Mesendoderm (in vitro differentiated cells): ENCODE measurements around the gene C1orf50.

ENCODE experiments used
- DNase-seq: peaks from one replicate; pipeline ENCODE4 v3.0.0; 2013
- H2AK5ac ChIP-seq: 2 replicates; pipeline ENCODE4 v1.6.1; 2013; ENCODE audit warnings: low read length, inconsistent platforms
- H2BK120ac ChIP-seq: 2 replicates; pipeline ENCODE4 v1.6.1; 2013; ENCODE audit warnings: low read depth, mild to moderate bottlenecking, low read length, moderate library complexity, mixed read lengths
- H2BK15ac ChIP-seq: replicated peaks from 2 replicates; pipeline ENCODE4 v1.6.1; 2013; ENCODE audit warnings: low read depth, mild to moderate bottlenecking, moderate library complexity
- H2BK5ac ChIP-seq: 2 replicates; pipeline ENCODE4 v1.6.1; 2013; ENCODE audit warnings: low read length, inconsistent platforms
- H3K18ac ChIP-seq: 2 replicates; pipeline ENCODE4 v1.6.1; 2013; ENCODE audit warnings: mild to moderate bottlenecking, low read length, mixed read lengths
- H3K23ac ChIP-seq: one replicate; pipeline ENCODE4 v1.6.1; 2013; ENCODE audit warnings: low read length
- H3K27ac ChIP-seq: 2 replicates; pipeline ENCODE4 v1.5.1; 2013; ENCODE audit warnings: low read depth, mild to moderate bottlenecking, inconsistent platforms, low read length, moderate library complexity
- H3K27me3 ChIP-seq: 2 replicates; pipeline ENCODE4 v1.6.1; 2013; ENCODE audit warnings: low read length, control low read depth, mild to moderate bottlenecking, inconsistent platforms; ENCODE audit not compliant: insufficient read depth, poor library complexity
- H3K36me3 ChIP-seq: 2 replicates; pipeline ENCODE4 v1.6.1; 2013; ENCODE audit warnings: low read length, inconsistent platforms; ENCODE audit not compliant: control insufficient read depth, insufficient read depth
- H3K4ac ChIP-seq: one replicate; pipeline ENCODE4 v1.6.1; 2013; ENCODE audit warnings: low read depth, mild to moderate bottlenecking, low read length, moderate library complexity
- H3K4me1 ChIP-seq: 2 replicates; pipeline ENCODE4 v1.6.1; 2013; ENCODE audit warnings: low read depth, low read length, inconsistent platforms; ENCODE audit not compliant: control insufficient read depth
- H3K4me2 ChIP-seq: 2 replicates; pipeline ENCODE4 v1.6.1; 2013; ENCODE audit warnings: low read length
- H3K4me3 ChIP-seq: 2 replicates; pipeline ENCODE4 v1.5.1; 2013; ENCODE audit warnings: mild to moderate bottlenecking, low read length
- H3K56ac ChIP-seq: one replicate; pipeline ENCODE4 v1.6.1; 2013; ENCODE audit warnings: low read length
- H3K79me1 ChIP-seq: 2 replicates; pipeline ENCODE4 v1.6.1; 2013; ENCODE audit warnings: low read length, inconsistent platforms
- H3K79me2 ChIP-seq: 2 replicates; pipeline ENCODE4 v1.6.1; 2013; ENCODE audit warnings: mild to moderate bottlenecking, low read length; ENCODE audit not compliant: control insufficient read depth, insufficient read depth
- H3K9ac ChIP-seq: 2 replicates; pipeline ENCODE4 v1.6.1; 2013; ENCODE audit warnings: low read length, inconsistent platforms
- H4K5ac ChIP-seq: one replicate; pipeline ENCODE4 v1.6.1; 2013; ENCODE audit warnings: low read length
- H4K8ac ChIP-seq: one replicate; pipeline ENCODE4 v1.6.1; 2013; ENCODE audit warnings: low read depth, mild to moderate bottlenecking, control low read depth, low read length, moderate library complexity
- WGBS: extraction: QIAGEN DNeasy Blood & Tissue Kit; methylation state at CpG from one replicate; pipeline ENCODE4 v1.1.7; 2013; ENCODE audit warnings: low lambda C conversion rate, missing lambda C conversion rate; ENCODE audit not compliant: insufficient coverage; ENCODE audit errors: extremely low coverage; 5-methylcytosine and 5-hydroxymethylcytosine counted together

Gene C1orf50

GRCh38 chr1:42815941-42816584 lies 49.0 kb downstream of the C1orf50 start:
- peak overlapping the region; percentile 98 for H3K56ac ChIP-seq
- no peak overlapping the region for H3K23ac ChIP-seq
- no peak overlapping the region for H2BK15ac ChIP-seq
- H3K36me3 ChIP-seq: no peaks in the 10 kb centered on the region
- no peaks in the 10 kb centered on the region for H3K27me3 ChIP-seq
- H3K79me2 ChIP-seq: no peaks in the 10 kb centered on the region
- WGBS: no CpG with 5 or more reads among the region's 7 CpGs
- no peak overlapping the region for H4K5ac ChIP-seq
- peaks cover 2% of the 10 kb centered on the region for H3K79me1 ChIP-seq
- H4K8ac ChIP-seq: no peak overlapping the region
- H2BK120ac ChIP-seq: no peak overlapping the region
- H3K18ac ChIP-seq: peak overlapping the region; percentile 34
- peak overlapping the region; percentile 57 for H3K4me2 ChIP-seq
- H2BK5ac ChIP-seq: no peak overlapping the region
- no peak overlapping the region for H3K27ac ChIP-seq
- H3K4me3 ChIP-seq: peak overlapping the region; percentile 91
- H3K4ac ChIP-seq: no peak overlapping the region
- H2AK5ac ChIP-seq: peak overlapping the region; percentile 85
- peak; percentile 70 for DNase-seq
- peaks cover 3% of the 10 kb centered on the region for H3K4me1 ChIP-seq
- H3K9ac ChIP-seq: peak overlapping the region; percentile 89

- peak; percentile 91 for DNase-seq
- Histone ChIP-seq H2BK15ac (no peak within 1 kb of the TSS), H2BK5ac (peak within 1 kb of the TSS; percentile 94), H4K5ac (no peak within 1 kb of the TSS), H2AK5ac (peak within 1 kb of the TSS; percentile 85), H3K4me2 (peak within 1 kb of the TSS; percentile 72), H3K23ac (peak within 1 kb of the TSS; percentile 71), H3K56ac (peak within 1 kb of the TSS; percentile 98), H3K9ac (peak within 1 kb of the TSS; percentile 91), H3K4me1 (peaks cover 3% of the 10 kb centered on the region), H4K8ac (no peak within 1 kb of the TSS), H3K4ac (peak within 1 kb of the TSS; percentile 73), H3K79me1 (peaks cover 2% of the 10 kb centered on the region), H2BK120ac (no peak within 1 kb of the TSS), H3K27me3 (no peaks in the 10 kb centered on the region), H3K79me2 (no peaks in the 10 kb centered on the region), H3K27ac (peak within 1 kb of the TSS; percentile 99), H3K36me3 (no peaks in the 10 kb centered on the region), H3K18ac (peak within 1 kb of the TSS; percentile 72), H3K4me3 (peak within 1 kb of the TSS; percentile 91)
- WGBS: no CpG with 5 or more reads among the region's 66 CpGs
These were observed 49.8 kb downstream of the C1orf50 start, which contains the start of the genes ERMAP and SVBP for GRCh38 chr1:42816585-42817439. Gene ERMAP, plus strand, starts transcription at chr1:42817122. Its CDS starts 13,327 bp downstream, at chr1:42830449. Gene SVBP, minus strand, starts transcription at chr1:42817397. Its CDS starts 853 bp downstream, at chr1:42816544.

- Histone ChIP-seq H3K4me2 (peak overlapping the region; percentile 72), H2AK5ac (no peak overlapping the region), H2BK15ac (no peak overlapping the region), H3K4me1 (peaks cover 3% of the 10 kb centered on the region), H2BK120ac (no peak overlapping the region), H3K79me1 (peaks cover 2% of the 10 kb centered on the region), H3K27me3 (no peaks in the 10 kb centered on the region), H4K8ac (no peak overlapping the region), H3K9ac (peak overlapping the region; percentile 62), H4K5ac (no peak overlapping the region), H3K79me2 (no peaks in the 10 kb centered on the region), H3K56ac (no peak overlapping the region), H3K27ac (no peak overlapping the region), H3K36me3 (no peaks in the 10 kb centered on the region), H3K4ac (no peak overlapping the region), H3K23ac (no peak overlapping the region), H3K18ac (no peak overlapping the region), H3K4me3 (no peak overlapping the region), H2BK5ac (no peak overlapping the region)
- no CpG with 5 or more reads among the region's 13 CpGs for WGBS
- DNase-seq: no peak
These were observed 50.4 kb downstream of the C1orf50 start for GRCh38 chr1:42817440-42817767.

- Histone ChIP-seq H2BK120ac (no peak overlapping the region), H2BK15ac (no peak overlapping the region)
These were observed 50.9 kb downstream of the C1orf50 start for GRCh38 chr1:42817976-42818375.

GRCh38 chr1:42820813-42821212 lies 53.8 kb downstream of the C1orf50 start:
- H2BK5ac ChIP-seq: no peak overlapping the region
- H3K27me3 ChIP-seq: no peaks in the 10 kb centered on the region
- H2BK15ac ChIP-seq: no peak overlapping the region
- H3K18ac ChIP-seq: no peak overlapping the region
- no peak overlapping the region for H4K8ac ChIP-seq
- no peak overlapping the region for H4K5ac ChIP-seq
- H3K56ac ChIP-seq: peak overlapping the region; percentile 18
- no CpG with 5 or more reads among the region's 1 CpG for WGBS
- DNase-seq: peak; percentile 52
- H2BK120ac ChIP-seq: no peak overlapping the region
- no peaks in the 10 kb centered on the region for H3K79me2 ChIP-seq
- no peak overlapping the region for H3K23ac ChIP-seq
- H3K4me2 ChIP-seq: no peak overlapping the region
- H2AK5ac ChIP-seq: no peak overlapping the region
- no peak overlapping the region for H3K27ac ChIP-seq
- no peak overlapping the region for H3K4me3 ChIP-seq
- no peak overlapping the region for H3K9ac ChIP-seq
- no peak overlapping the region for H3K4ac ChIP-seq
- H3K79me1 ChIP-seq: peaks cover 2% of the 10 kb centered on the region
- H3K36me3 ChIP-seq: no peaks in the 10 kb centered on the region
- peaks cover 3% of the 10 kb centered on the region for H3K4me1 ChIP-seq

More at GRCh38 chr1:42817976-42818375, 50.9 kb downstream of the C1orf50 start:
- Histone ChIP-seq H3K23ac (no peak overlapping the region), H3K18ac (no peak overlapping the region), H3K4me2 (no peak overlapping the region), H3K79me2 (no peaks in the 10 kb centered on the region), H3K4me3 (no peak overlapping the region), H3K27ac (no peak overlapping the region), H4K8ac (no peak overlapping the region), H4K5ac (no peak overlapping the region), H2BK5ac (no peak overlapping the region), H3K4me1 (peaks cover 3% of the 10 kb centered on the region), H3K27me3 (no peaks in the 10 kb centered on the region), H3K79me1 (peaks cover 2% of the 10 kb centered on the region), H3K36me3 (no peaks in the 10 kb centered on the region), H3K4ac (no peak overlapping the region), H3K9ac (no peak overlapping the region), H3K56ac (no peak overlapping the region), H2AK5ac (no peak overlapping the region)
- DNase-seq: no peak
- WGBS: no CpG with 5 or more reads among the region's 3 CpGs
